Mesenchymal stem cell (in vitro differentiated cells and primary cell): ENCODE results near the gene GABRR1.

Source experiments
- DNase-seq: peaks from one replicate; pipeline ENCODE4 v3.0.0-alpha.2; 2013
- H2AFZ ChIP-seq: one replicate; pipeline ENCODE4 v1.6.1; 2013; ENCODE audit warnings: low read depth, mild to moderate bottlenecking, control low read depth, inconsistent platforms, low read length, moderate library complexity
- H2AK5ac ChIP-seq: 2 replicates; pipeline ENCODE4 v1.6.1; 2013; ENCODE audit warnings: low read length, moderate library complexity, mild to moderate bottlenecking, inconsistent platforms; ENCODE audit not compliant: severe bottlenecking
- H2BK120ac ChIP-seq: one replicate; pipeline ENCODE4 v1.6.1; 2013; ENCODE audit warnings: low read depth, mild to moderate bottlenecking, inconsistent platforms, low read length, moderate library complexity
- H2BK12ac ChIP-seq, 2 experiments: one replicate each; pipeline ENCODE4 v1.6.1; 2013; ENCODE audit warnings: inconsistent platforms in 2 of 2, low read length in 2 of 2, mild to moderate bottlenecking in 2 of 2, moderate library complexity in 2 of 2, control low read depth in 1 of 2
- H2BK15ac ChIP-seq: one replicate; pipeline ENCODE4 v1.6.1; 2013; ENCODE audit warnings: mild to moderate bottlenecking, low read depth, inconsistent platforms; ENCODE audit not compliant: poor library complexity, severe bottlenecking
- H2BK5ac ChIP-seq: 2 replicates; pipeline ENCODE4 v1.6.1; 2013; ENCODE audit warnings: low read depth, mild to moderate bottlenecking, low read length, control low read depth, inconsistent platforms; ENCODE audit not compliant: poor library complexity, severe bottlenecking
- H3K14ac ChIP-seq, 2 experiments: one replicate each; pipeline ENCODE4 v1.6.1; 2013; ENCODE audit warnings: inconsistent platforms in 2 of 2, low read length in 2 of 2, control low read depth in 1 of 2, mild to moderate bottlenecking in 1 of 2, moderate library complexity in 1 of 2
- H3K18ac ChIP-seq, 2 experiments: one replicate each; pipeline ENCODE4 v1.6.1; 2013; ENCODE audit warnings: inconsistent platforms in 2 of 2, low read length in 2 of 2, control low read depth in 1 of 2, low read depth in 1 of 2, mild to moderate bottlenecking in 1 of 2
- H3K23ac ChIP-seq, 2 experiments: one replicate each; pipeline ENCODE4 v1.6.1; 2013; ENCODE audit warnings: inconsistent platforms in 2 of 2, low read length in 2 of 2, mild to moderate bottlenecking in 2 of 2, moderate library complexity in 2 of 2, control low read depth in 1 of 2
- H3K27ac ChIP-seq: 2 replicates; pipeline ENCODE4 v1.5.1; 2013; ENCODE audit warnings: mild to moderate bottlenecking, moderate library complexity, low read length, control low read depth, inconsistent platforms; ENCODE audit not compliant: poor library complexity, severe bottlenecking
- H3K27me3 ChIP-seq, 2 experiments: 2 replicates each; pipeline versions ENCODE4 v1.6.1 to v1.7.0; 2013; ENCODE audit warnings: low read length in 2 of 2, mild to moderate bottlenecking in 2 of 2, moderate library complexity in 2 of 2, control low read depth in 1 of 2, inconsistent platforms in 1 of 2; ENCODE audit not compliant: control insufficient read depth in 1 of 2, insufficient read depth in 1 of 2
- H3K36me3 ChIP-seq, 2 experiments: 2 replicates each; pipeline versions ENCODE4 v1.6.1 to v1.7.0; 2013; ENCODE audit warnings: low read length in 2 of 2, control low read depth in 1 of 2, inconsistent platforms in 1 of 2, low read depth in 1 of 2, mild to moderate bottlenecking in 1 of 2; ENCODE audit not compliant: insufficient read depth in 2 of 2, control insufficient read depth in 1 of 2
- H3K4ac ChIP-seq, 2 experiments: one replicate each; pipeline ENCODE4 v1.6.1; 2013; ENCODE audit warnings: inconsistent platforms in 2 of 2, low read length in 2 of 2, mild to moderate bottlenecking in 2 of 2, moderate library complexity in 2 of 2, control low read depth in 1 of 2, low read depth in 1 of 2
- H3K4me1 ChIP-seq: 2 replicates; pipeline ENCODE4 v1.6.1; 2013; ENCODE audit warnings: low read depth, low read length, control low read depth; ENCODE audit not compliant: control insufficient read depth, insufficient read depth
- H3K4me2 ChIP-seq: 2 replicates; pipeline ENCODE4 v1.6.1; 2013; ENCODE audit warnings: low read length, mild to moderate bottlenecking, inconsistent platforms; ENCODE audit not compliant: poor library complexity, severe bottlenecking
- H3K4me3 ChIP-seq, 2 experiments: 2 replicates each; pipeline versions ENCODE4 v1.5.1 to v1.7.0; 2013; ENCODE audit warnings: low read length in 2 of 2, mild to moderate bottlenecking in 2 of 2, control low read depth in 1 of 2, low read depth in 1 of 2; ENCODE audit not compliant: insufficient read depth in 1 of 2
- H3K79me1 ChIP-seq: replicated peaks from 2 replicates; pipeline ENCODE4 v1.6.1; 2013; ENCODE audit warnings: mild to moderate bottlenecking, control low read depth, low read length, inconsistent platforms; ENCODE audit not compliant: poor library complexity, severe bottlenecking
- H3K9ac ChIP-seq: 2 replicates; pipeline ENCODE4 v1.7.0; 2013; ENCODE audit warnings: mild to moderate bottlenecking, low read length, moderate library complexity
- H3K9me3 ChIP-seq: 2 replicates; pipeline ENCODE4 v1.7.0; 2013; ENCODE audit warnings: mild to moderate bottlenecking, low read length; ENCODE audit not compliant: control insufficient read depth
- H4K8ac ChIP-seq: one replicate; pipeline ENCODE4 v1.6.1; 2013; ENCODE audit warnings: inconsistent platforms, mild to moderate bottlenecking, low read length, moderate library complexity
- H4K91ac ChIP-seq: one replicate; pipeline ENCODE4 v1.6.1; 2013; ENCODE audit warnings: mild to moderate bottlenecking, low read length, inconsistent platforms
- WGBS: methylation state at CpG from one replicate; pipeline ENCODE4 v1.1.7; 2013; ENCODE audit warnings: mixed read lengths; 5-methylcytosine and 5-hydroxymethylcytosine counted together

The GABRR1 gene

GRCh38 chr6:89205819-89206218, 11.3 kb downstream of the GABRR1 start:
- H2AFZ ChIP-seq = no peak overlapping the region
- no peak overlapping the region for H3K18ac ChIP-seq
- no peaks in the 10 kb centered on the region for H3K9me3 ChIP-seq
- DNase-seq = no peak
- no peak overlapping the region for H3K23ac ChIP-seq
- peaks cover 2 to 16% of the 10 kb centered on the region in 2 experiments for H3K27me3 ChIP-seq
- no peak overlapping the region for H2BK15ac ChIP-seq
- H3K4me2 ChIP-seq = no peak overlapping the region
- H4K8ac ChIP-seq = no peak overlapping the region
- H3K4me3 ChIP-seq = no peak overlapping the region
- no peak overlapping the region for H2BK120ac ChIP-seq
- no peak overlapping the region for H3K9ac ChIP-seq
- no peak overlapping the region for H2BK12ac ChIP-seq
- H3K79me1 ChIP-seq = no peaks in the 10 kb centered on the region
- H4K91ac ChIP-seq = no peak overlapping the region
- H3K14ac ChIP-seq = no peak overlapping the region
- no peaks in the 10 kb centered on the region for H3K36me3 ChIP-seq
- WGBS = 57% methylated on average over 4 of the region's 4 CpGs
- no peak overlapping the region for H2AK5ac ChIP-seq
- no peak overlapping the region for H3K27ac ChIP-seq
- H2BK5ac ChIP-seq = no peak overlapping the region
- no peak overlapping the region for H3K4ac ChIP-seq
- no peaks in the 10 kb centered on the region for H3K4me1 ChIP-seq

GRCh38 chr6:89204096-89204495, 13.1 kb downstream of the GABRR1 start:
- no peak overlapping the region for H2BK12ac ChIP-seq
- H3K4ac ChIP-seq = no peak overlapping the region
- no peak for DNase-seq
- no peak overlapping the region for H2BK15ac ChIP-seq
- peaks cover 5 to 12% of the 10 kb centered on the region in 2 experiments for H3K27me3 ChIP-seq
- no peak overlapping the region for H3K4me2 ChIP-seq
- H3K23ac ChIP-seq = no peak overlapping the region
- H2BK120ac ChIP-seq = no peak overlapping the region
- H2AK5ac ChIP-seq = no peak overlapping the region
- no peak overlapping the region for H4K91ac ChIP-seq
- no peak overlapping the region for H3K27ac ChIP-seq
- H3K14ac ChIP-seq = no peak overlapping the region
- 90% methylated on average over 11 of the region's 11 CpGs for WGBS
- no peak overlapping the region for H2BK5ac ChIP-seq
- no peaks in the 10 kb centered on the region for H3K4me1 ChIP-seq
- H3K36me3 ChIP-seq = no peaks in the 10 kb centered on the region
- H3K9me3 ChIP-seq = no peaks in the 10 kb centered on the region
- H3K9ac ChIP-seq = no peak overlapping the region
- H4K8ac ChIP-seq = no peak overlapping the region
- no peak overlapping the region for H2AFZ ChIP-seq
- no peak overlapping the region for H3K4me3 ChIP-seq
- no peaks in the 10 kb centered on the region for H3K79me1 ChIP-seq
- H3K18ac ChIP-seq = no peak overlapping the region

GRCh38 chr6:89200706-89201215, 16.4 kb downstream of the GABRR1 start:
- Histone ChIP-seq H2BK12ac (no peak overlapping the region), H3K27me3 (peaks cover 14 to 22% of the 10 kb centered on the region in 2 experiments), H2BK5ac (no peak overlapping the region), H3K4ac (no peak overlapping the region), H3K27ac (no peak overlapping the region), H3K9me3 (peaks cover 2% of the 10 kb centered on the region), H2BK120ac (no peak overlapping the region), H2AFZ (no peak overlapping the region), H3K14ac (no peak overlapping the region), H3K4me3 (no peak overlapping the region), H2BK15ac (no peak overlapping the region), H3K79me1 (no peaks in the 10 kb centered on the region), H4K91ac (no peak overlapping the region), H3K4me1 (no peaks in the 10 kb centered on the region), H3K23ac (no peak overlapping the region), H3K4me2 (no peak overlapping the region), H3K36me3 (no peaks in the 10 kb centered on the region), H3K9ac (no peak overlapping the region), H2AK5ac (no peak overlapping the region), H4K8ac (no peak overlapping the region), H3K18ac (no peak overlapping the region)
- DNase-seq = no peak
- 89% methylated on average over 7 of the region's 7 CpGs for WGBS

GRCh38 chr6:89199579-89199978, 17.6 kb downstream of the GABRR1 start:
- WGBS = 47% methylated on average over 2 of the region's 2 CpGs

More at GRCh38 chr6:89199579-89199978, 17.6 kb downstream of the GABRR1 start:
- no peak overlapping the region for H4K8ac ChIP-seq
- H3K36me3 ChIP-seq = no peaks in the 10 kb centered on the region
- no peak overlapping the region for H3K23ac ChIP-seq
- no peaks in the 10 kb centered on the region for H3K79me1 ChIP-seq
- H3K27ac ChIP-seq = no peak overlapping the region
- H2BK5ac ChIP-seq = no peak overlapping the region
- no peak overlapping the region for H3K4ac ChIP-seq
- H2BK15ac ChIP-seq = no peak overlapping the region
- H3K14ac ChIP-seq = no peak overlapping the region
- H3K27me3 ChIP-seq = peaks cover 14 to 19% of the 10 kb centered on the region in 2 experiments
- H3K4me3 ChIP-seq = no peak overlapping the region
- H2AFZ ChIP-seq = no peak overlapping the region
- H2BK12ac ChIP-seq = no peak overlapping the region
- no peak overlapping the region for H4K91ac ChIP-seq
- no peak for DNase-seq
- no peak overlapping the region for H2BK120ac ChIP-seq
- H3K9me3 ChIP-seq = peaks cover 11% of the 10 kb centered on the region
- H3K4me1 ChIP-seq = no peaks in the 10 kb centered on the region
- no peak overlapping the region for H3K18ac ChIP-seq
- no peak overlapping the region for H3K9ac ChIP-seq
- H3K4me2 ChIP-seq = no peak overlapping the region
- no peak overlapping the region for H2AK5ac ChIP-seq
